ACC112 (cell line): ENCODE data around the gene GEMIN8.

Experiments used
- H2AFZ ChIP-seq: fragments of 200-600 bp; sonication (generic); one replicate; pipeline ENCODE4 v1.6.0; 2017; ENCODE audit warnings: antibody characterized with exemption, low read length; ENCODE audit not compliant: unreplicated experiment
- H3K27ac ChIP-seq: fragments of 200-600 bp; sonication (generic); 2 replicates; pipeline ENCODE4 v1.5.1; 2014; ENCODE audit warnings: low read depth, mild to moderate bottlenecking, antibody characterized with exemption, low read length, moderate library complexity
- H3K27me3 ChIP-seq: fragments of 200-600 bp; sonication (generic); 2 replicates; pipeline ENCODE4 v1.6.1; 2014; ENCODE audit warnings: mild to moderate bottlenecking, antibody characterized with exemption, low read length, moderate library complexity, mixed read lengths; ENCODE audit not compliant: insufficient read depth
- H3K36me3 ChIP-seq: fragments of 200-600 bp; sonication (generic); 2 replicates; pipeline ENCODE4 v1.6.1; 2016; ENCODE audit warnings: mild to moderate bottlenecking, antibody characterized with exemption, low read length, moderate library complexity, mixed read lengths; ENCODE audit not compliant: insufficient read depth
- H3K4me1 ChIP-seq: fragments of 200-600 bp; sonication (generic); one replicate; pipeline ENCODE4 v1.6.1; 2016; ENCODE audit warnings: low read length, mixed read lengths; ENCODE audit not compliant: insufficient read depth, unreplicated experiment, control insufficient read depth
- H3K4me3 ChIP-seq: fragments of 200-600 bp; sonication (generic); 2 replicates; pipeline ENCODE4 v1.5.1; 2014; ENCODE audit warnings: mild to moderate bottlenecking, low read depth, low read length
- H3K79me2 ChIP-seq: fragments of 200-600 bp; sonication (generic); one replicate; pipeline ENCODE4 v1.6.0; 2016; ENCODE audit warnings: low read length; ENCODE audit not compliant: control insufficient read depth, unreplicated experiment, insufficient read depth

Gene GEMIN8

GRCh38 chrX:14017399-14017798 lies 12.3 kb downstream of the GEMIN8 start:
- H2AFZ ChIP-seq: no peak overlapping the region
- no peak overlapping the region for H3K4me3 ChIP-seq
- H3K4me1 ChIP-seq: peaks cover 5% of the 10 kb centered on the region
- no peaks in the 10 kb centered on the region for H3K79me2 ChIP-seq
- no peaks in the 10 kb centered on the region for H3K27me3 ChIP-seq
- H3K27ac ChIP-seq: no peak overlapping the region
- H3K36me3 ChIP-seq: 0 out of 2 replicates have a peak, but pooled peaks cover 11% of the 10 kb centered on the region

DNA sequence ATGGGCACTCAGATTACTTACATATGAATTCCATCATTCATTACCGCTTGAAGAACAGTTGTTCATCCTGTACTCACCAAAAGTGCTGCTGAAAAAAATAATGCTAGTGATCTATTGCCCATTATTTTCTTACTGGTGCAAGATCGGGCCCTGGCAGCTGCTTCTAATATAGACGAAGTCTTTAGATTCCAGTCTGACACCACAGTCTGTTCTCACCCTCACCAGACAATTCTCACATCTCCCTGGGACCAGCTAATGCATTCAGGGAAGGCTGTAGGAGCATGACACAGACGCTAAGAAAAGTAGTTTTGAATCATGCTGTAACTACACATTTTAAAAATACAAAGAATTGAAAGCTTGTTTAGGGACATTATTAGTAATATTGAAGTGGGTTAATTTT lies 13.8 kb downstream of the GEMIN8 start:
- H3K27me3 ChIP-seq: no peaks in the 10 kb centered on the region

GRCh38 chrX:14015294-14015693 lies 14.4 kb downstream of the GEMIN8 start:
- H3K27me3 ChIP-seq: no peaks in the 10 kb centered on the region
- no peak overlapping the region for H2AFZ ChIP-seq
- H3K36me3 ChIP-seq: 0 out of 2 replicates have a peak, but pooled peaks cover 11% of the 10 kb centered on the region
- H3K4me1 ChIP-seq: peaks cover 5% of the 10 kb centered on the region
- H3K27ac ChIP-seq: peak overlapping the region; percentile 31
- peak overlapping the region; percentile 16; the same call in 1 of the 2 replicates for H3K4me3 ChIP-seq
- H3K79me2 ChIP-seq: no peaks in the 10 kb centered on the region

More for the DNA sequence above, 13.8 kb downstream of the GEMIN8 start:
- Histone ChIP-seq H3K4me1 (peaks cover 5% of the 10 kb centered on the region), H3K27ac (no peak overlapping the region; the same call in 1 of the 2 replicates), H2AFZ (no peak overlapping the region), H3K36me3 (0 out of 2 replicates have a peak, but pooled peaks cover 11% of the 10 kb centered on the region), H3K79me2 (no peaks in the 10 kb centered on the region), H3K4me3 (no peak overlapping the region)

GRCh38 chrX:14014526-14014925 lies 15.2 kb downstream of the GEMIN8 start:
- H2AFZ ChIP-seq: no peak overlapping the region
- no peaks in the 10 kb centered on the region for H3K27me3 ChIP-seq
- H3K27ac ChIP-seq: no peak overlapping the region
- 0 out of 2 replicates have a peak, but pooled peaks cover 11% of the 10 kb centered on the region for H3K36me3 ChIP-seq
- H3K4me1 ChIP-seq: peaks cover 5% of the 10 kb centered on the region
- no peak overlapping the region for H3K4me3 ChIP-seq
- no peaks in the 10 kb centered on the region for H3K79me2 ChIP-seq

DNA sequence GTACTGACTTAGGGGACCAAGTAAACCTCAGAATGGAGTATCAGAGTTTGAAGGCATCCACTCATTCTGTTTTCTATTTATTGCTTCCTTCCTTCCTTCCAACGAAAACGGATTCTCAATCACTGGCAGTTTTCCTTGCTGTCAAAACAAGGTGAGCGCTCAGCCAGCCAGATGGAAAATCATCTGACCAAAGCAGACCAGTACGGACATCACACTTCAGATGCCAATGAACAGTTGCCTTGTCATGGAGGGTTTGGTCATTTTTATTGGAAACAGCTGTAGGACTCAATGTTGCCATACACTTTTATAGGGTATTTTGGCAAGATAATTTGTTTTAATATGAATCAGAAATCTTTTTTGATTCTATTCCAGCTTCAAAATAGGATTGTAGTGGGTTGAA lies 16.6 kb downstream of the GEMIN8 start:
- no peaks in the 10 kb centered on the region for H3K27me3 ChIP-seq
- H3K4me3 ChIP-seq: no peak overlapping the region
- 0 out of 2 replicates have a peak, but pooled peaks cover 3% of the 10 kb centered on the region for H3K36me3 ChIP-seq
- no peak overlapping the region for H2AFZ ChIP-seq
- peaks cover 5% of the 10 kb centered on the region for H3K4me1 ChIP-seq
- no peak overlapping the region for H3K27ac ChIP-seq
- H3K79me2 ChIP-seq: no peaks in the 10 kb centered on the region

- Histone ChIP-seq H3K79me2 (no peaks in the 10 kb centered on the region), H3K4me1 (peaks cover 4% of the 10 kb centered on the region), H3K27me3 (no peaks in the 10 kb centered on the region), H2AFZ (no peak overlapping the region), H3K36me3 (0 out of 2 replicates have a peak, but pooled peaks cover 2% of the 10 kb centered on the region), H3K4me3 (no peak overlapping the region), H3K27ac (no peak overlapping the region)
Measured at GRCh38 chrX:14010566-14010965, 19.1 kb downstream of the GEMIN8 start.

- Histone ChIP-seq H3K4me3 (no peak overlapping the region), H3K36me3 (no peaks in the 10 kb centered on the region), H3K27ac (no peak overlapping the region), H2AFZ (no peak overlapping the region), H3K4me1 (no peaks in the 10 kb centered on the region), H3K27me3 (no peaks in the 10 kb centered on the region), H3K79me2 (no peaks in the 10 kb centered on the region)
Measured at GRCh38 chrX:14006540-14006939, 23.2 kb downstream of the GEMIN8 start.

- Histone ChIP-seq H3K4me1 (no peaks in the 10 kb centered on the region), H3K36me3 (no peaks in the 10 kb centered on the region), H3K27me3 (no peaks in the 10 kb centered on the region)
Measured at GRCh38 chrX:14003876-14004425, 25.7 kb downstream of the GEMIN8 start.

DNA sequence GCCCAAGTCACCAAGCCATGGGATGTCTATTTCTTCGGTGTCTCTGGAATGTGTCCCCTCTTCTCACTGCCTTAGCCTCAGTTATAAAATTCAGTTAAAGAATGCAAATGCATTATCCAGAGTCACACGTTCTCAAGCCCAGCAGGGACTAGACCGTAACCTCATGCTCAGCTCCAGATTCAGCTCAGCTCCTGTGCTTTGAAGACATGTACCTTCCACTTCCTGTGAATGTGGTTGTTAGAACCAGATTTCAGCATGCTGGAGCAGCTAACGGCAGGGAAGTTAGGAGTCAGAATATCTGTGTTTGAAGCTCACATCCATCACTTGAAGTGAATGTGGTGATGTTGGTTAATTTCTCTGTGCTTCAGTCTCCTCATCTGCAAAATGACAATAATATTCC lies 26.7 kb downstream of the GEMIN8 start:
- Histone ChIP-seq H3K36me3 (no peaks in the 10 kb centered on the region), H3K4me1 (no peaks in the 10 kb centered on the region), H3K27me3 (no peaks in the 10 kb centered on the region), H3K27ac (no peak overlapping the region), H3K79me2 (no peaks in the 10 kb centered on the region), H2AFZ (no peak overlapping the region), H3K4me3 (no peak overlapping the region)

More at GRCh38 chrX:14003876-14004425, 25.7 kb downstream of the GEMIN8 start:
- H3K79me2 ChIP-seq: no peaks in the 10 kb centered on the region
- no peak overlapping the region for H3K4me3 ChIP-seq
- H3K27ac ChIP-seq: no peak overlapping the region
- H2AFZ ChIP-seq: no peak overlapping the region

DNA sequence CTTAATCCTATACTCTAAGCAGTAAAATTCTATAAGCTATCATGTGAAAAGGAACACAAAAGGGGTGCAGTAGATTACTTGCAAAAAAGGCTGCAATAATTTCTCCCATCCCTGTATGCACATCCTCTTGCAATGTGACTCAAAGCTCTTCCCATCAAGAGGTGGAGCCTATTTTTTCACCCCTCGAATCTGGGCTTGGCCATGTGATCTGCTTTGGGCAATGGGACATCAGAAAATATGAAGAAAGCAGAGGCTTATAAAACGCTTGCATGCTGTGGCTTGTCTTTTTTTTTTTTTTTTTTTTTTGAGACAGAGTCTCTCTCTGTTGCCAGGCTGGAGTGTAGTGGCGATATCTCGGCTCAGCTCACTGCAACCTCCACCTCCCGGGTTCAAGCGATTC lies 33.0 kb downstream of the GEMIN8 start:
- no peak overlapping the region for H2AFZ ChIP-seq
- H3K79me2 ChIP-seq: no peaks in the 10 kb centered on the region
- H3K36me3 ChIP-seq: no peaks in the 10 kb centered on the region
- peaks cover 2% of the 10 kb centered on the region for H3K4me1 ChIP-seq
- H3K4me3 ChIP-seq: no peak overlapping the region
- H3K27ac ChIP-seq: no peak overlapping the region
- no peaks in the 10 kb centered on the region for H3K27me3 ChIP-seq

- Histone ChIP-seq H2AFZ (no peak overlapping the region), H3K27ac (no peak overlapping the region), H3K4me1 (peaks cover 2% of the 10 kb centered on the region), H3K27me3 (no peaks in the 10 kb centered on the region), H3K4me3 (no peak overlapping the region), H3K36me3 (no peaks in the 10 kb centered on the region), H3K79me2 (no peaks in the 10 kb centered on the region)
Measured at GRCh38 chrX:13994536-13995080, 35.1 kb downstream of the GEMIN8 start.
